Activated T-helper 1 cell treated with anti-CD3 and anti-CD28 coated beads, Interleukin-12 subunit alpha, Interleukin-12 subunit beta, Interleukin-2, Interleukin-4 antibody, amounts not matched to agents 30 ng/mL and 10 ng/mL and 1 ng/mL, durations not matched to agents 14 hours and 24 hours and 36 hours (primary cell): ENCODE results near the gene PSPH. TPM values are rescaled to one million over a fixed set of nuclear protein-coding genes. Genes with fewer than 3 reads are reported as not detected.
A peak's percentile ranks its signal among the peaks of the same experiment; 100 is the strongest.

Experiments used
- DNase-seq: peaks from one replicate; pipeline ENCODE4 v3.0.0; 2021; ENCODE audit warnings: low spot score
- H3K27ac Mint-ChIP-seq: one replicate; pipeline ENCODE4 v1.8.0; 2021; ENCODE audit warnings: mild to moderate bottlenecking, mixed read lengths
- H3K27me3 Mint-ChIP-seq: one replicate; pipeline ENCODE4 v1.8.0; 2022; ENCODE audit warnings: mild to moderate bottlenecking, moderate library complexity, mixed read lengths; ENCODE audit not compliant: insufficient read depth
- H3K36me3 Mint-ChIP-seq: one replicate; pipeline ENCODE4 v1.8.0; 2021; ENCODE audit warnings: low read depth, mixed read lengths
- H3K4me1 Mint-ChIP-seq: one replicate; pipeline ENCODE4 v1.8.0; 2021; ENCODE audit warnings: low read depth, mixed read lengths
- H3K4me3 Mint-ChIP-seq: one replicate; pipeline ENCODE4 v1.8.0; 2021; ENCODE audit warnings: mild to moderate bottlenecking, moderate library complexity, mixed read lengths
- H3K9me3 Mint-ChIP-seq: one replicate; pipeline ENCODE4 v1.8.0; 2021; ENCODE audit warnings: mixed read lengths
- intact Hi-C: fragments of 100-400 bp; cut with micrococcal nuclease; formaldehyde crosslinking; loops from one replicate; pipeline ENCODE4 v1.15.1; 2024
- total RNA-seq: library from RNA; stranded (reverse); gene quantifications from 2 replicates; pipeline ENCODE4 v1.2.3, GENCODE V29; 2022

PSPH gene
- total RNA-seq, 1 donor from 2014 or later: 17.3 TPM

- DNase-seq: no peak
- Mint-ChIP-seq H3K27ac (no peak overlapping the region), H3K27me3 (no peaks in the 10 kb centered on the region), H3K4me1 (peaks cover 6% of the 10 kb centered on the region), H3K36me3 (peaks cover 13% of the 10 kb centered on the region), H3K4me3 (no peak overlapping the region), H3K9me3 (no peaks in the 10 kb centered on the region)
- intact Hi-C loops: no loop called here
These were observed 77.4 kb downstream of the PSPH start for GRCh38 chr7:55973747-55974250.

GRCh38 chr7:55970978-55971377 is 80.3 kb downstream of the PSPH start:
- intact Hi-C loops: no loop called here
- DNase-seq: no peak
- Mint-ChIP-seq H3K4me1 (peaks cover 12% of the 10 kb centered on the region), H3K27ac (no peak overlapping the region), H3K36me3 (peaks cover 15% of the 10 kb centered on the region), H3K4me3 (no peak overlapping the region), H3K9me3 (no peaks in the 10 kb centered on the region), H3K27me3 (no peaks in the 10 kb centered on the region)

- Mint-ChIP-seq H3K27me3 (no peaks in the 10 kb centered on the region), H3K9me3 (no peaks in the 10 kb centered on the region), H3K36me3 (peaks cover 18% of the 10 kb centered on the region), H3K4me1 (peaks cover 16% of the 10 kb centered on the region), H3K4me3 (no peak overlapping the region), H3K27ac (peak overlapping the region; percentile 62)
- no peak for DNase-seq
- intact Hi-C loops: no loop called here
These were observed 80.7 kb downstream of the PSPH start for GRCh38 chr7:55970561-55970960.

DNA sequence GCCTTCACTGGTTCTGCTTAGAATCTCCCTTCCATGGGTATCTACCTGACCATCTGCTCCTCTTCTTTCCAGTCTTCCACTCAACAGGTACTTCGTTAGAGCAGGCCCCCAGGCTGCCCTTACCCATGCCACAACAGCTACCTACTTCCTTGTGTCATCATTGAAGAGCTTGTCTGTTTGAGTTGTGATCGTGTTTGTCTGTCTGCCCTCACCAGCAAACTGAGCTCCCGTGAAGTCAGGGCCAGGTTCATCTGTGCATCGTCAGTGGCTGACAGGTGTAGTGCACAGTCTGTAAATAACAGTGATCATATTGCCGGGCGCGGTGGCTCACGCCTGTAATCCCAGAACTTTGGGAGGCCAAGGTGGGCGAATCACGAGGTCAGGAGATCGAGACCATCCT is 81.9 kb downstream of the PSPH start:
- no peak overlapping the region for H3K4me3 Mint-ChIP-seq
- no peak for DNase-seq
- peaks cover 18% of the 10 kb centered on the region for H3K36me3 Mint-ChIP-seq
- no peaks in the 10 kb centered on the region for H3K9me3 Mint-ChIP-seq
- H3K4me1 Mint-ChIP-seq: peaks cover 16% of the 10 kb centered on the region
- H3K27me3 Mint-ChIP-seq: no peaks in the 10 kb centered on the region
- peak overlapping the region; percentile 13 for H3K27ac Mint-ChIP-seq
- intact Hi-C loops: loop anchor here (10.0 kb wide), 1 partner anchor 535 kb away; no protein-coding TSS in a partner anchor

DNA sequence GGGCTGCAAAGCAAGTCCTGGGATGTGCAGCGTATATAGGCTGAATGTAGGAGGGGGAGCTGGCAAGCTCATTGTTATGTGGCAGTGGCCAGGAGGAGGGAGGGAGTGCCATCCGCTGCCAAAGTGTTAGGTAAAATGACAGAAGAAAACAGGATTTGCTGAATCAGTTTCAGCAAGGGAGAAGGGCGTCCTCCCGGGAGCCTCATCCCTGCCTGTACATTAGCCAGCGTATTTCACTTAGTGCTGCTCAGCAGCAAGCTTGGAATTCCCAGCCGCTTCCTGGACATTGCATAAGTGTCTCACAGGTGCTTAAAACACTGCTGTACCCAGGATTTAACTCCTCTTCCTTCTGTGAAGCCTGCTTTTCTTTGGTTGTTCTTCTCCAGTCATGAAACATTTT is 84.4 kb downstream of the PSPH start:
- intact Hi-C loops: loop anchor here (10.0 kb wide), 1 partner anchor 532 kb away; no protein-coding TSS in a partner anchor

GRCh38 chr7:55965805-55966421 is 85.3 kb downstream of the PSPH start:
- intact Hi-C loops: loop anchor here (1.0 to 10.0 kb wide), 3 partner anchors 79 to 531 kb away; partner anchors contain the start of genes CHCHD2 and ZNF713
- Mint-ChIP-seq H3K27ac (peak overlapping the region; percentile 23), H3K27me3 (no peaks in the 10 kb centered on the region), H3K9me3 (no peaks in the 10 kb centered on the region), H3K36me3 (peaks cover 15% of the 10 kb centered on the region), H3K4me1 (peaks cover 26% of the 10 kb centered on the region), H3K4me3 (peak overlapping the region; percentile 88)
- no peak for DNase-seq

More for the DNA sequence above, 84.4 kb downstream of the PSPH start:
- Mint-ChIP-seq H3K27ac (no peak overlapping the region), H3K4me1 (peaks cover 26% of the 10 kb centered on the region), H3K36me3 (peaks cover 18% of the 10 kb centered on the region), H3K27me3 (no peaks in the 10 kb centered on the region), H3K4me3 (peak overlapping the region; percentile 5), H3K9me3 (no peaks in the 10 kb centered on the region)
- DNase-seq: no peak

GRCh38 chr7:55965100-55965470 is 86.2 kb downstream of the PSPH start:
- H3K27ac Mint-ChIP-seq: peak overlapping the region; percentile 89
- H3K36me3 Mint-ChIP-seq: peaks cover 12% of the 10 kb centered on the region
- no peaks in the 10 kb centered on the region for H3K27me3 Mint-ChIP-seq
- intact Hi-C loops: loop anchor here (1.0 to 10.0 kb wide), 3 partner anchors 78 to 530 kb away; partner anchors contain the start of genes CHCHD2 and ZNF713
- peak overlapping the region; percentile 88 for H3K4me3 Mint-ChIP-seq
- DNase-seq: no peak
- H3K4me1 Mint-ChIP-seq: peaks cover 26% of the 10 kb centered on the region
- no peaks in the 10 kb centered on the region for H3K9me3 Mint-ChIP-seq

- intact Hi-C loops: loop anchor here (1.0 to 10.0 kb wide), 6 partner anchors 13 to 530 kb away; partner anchors contain the start of genes CCT6A, CHCHD2, MRPS17 and PSPH
- Mint-ChIP-seq H3K4me3 (peak within 1 kb of the TSS; percentile 88), H3K9me3 (no peaks in the 10 kb centered on the region), H3K27me3 (no peaks in the 10 kb centered on the region), H3K4me1 (peaks cover 26% of the 10 kb centered on the region), H3K27ac (peak within 1 kb of the TSS; percentile 89), H3K36me3 (peaks cover 10% of the 10 kb centered on the region)
- peak; percentile 55 for DNase-seq
These were observed 86.8 kb downstream of the PSPH start, which contains the start of gene NIPSNAP2 for GRCh38 chr7:55964261-55965099. Gene NIPSNAP2, plus strand, starts transcription at chr7:55964585. Its CDS starts 25 bp downstream, at chr7:55964610.

DNA sequence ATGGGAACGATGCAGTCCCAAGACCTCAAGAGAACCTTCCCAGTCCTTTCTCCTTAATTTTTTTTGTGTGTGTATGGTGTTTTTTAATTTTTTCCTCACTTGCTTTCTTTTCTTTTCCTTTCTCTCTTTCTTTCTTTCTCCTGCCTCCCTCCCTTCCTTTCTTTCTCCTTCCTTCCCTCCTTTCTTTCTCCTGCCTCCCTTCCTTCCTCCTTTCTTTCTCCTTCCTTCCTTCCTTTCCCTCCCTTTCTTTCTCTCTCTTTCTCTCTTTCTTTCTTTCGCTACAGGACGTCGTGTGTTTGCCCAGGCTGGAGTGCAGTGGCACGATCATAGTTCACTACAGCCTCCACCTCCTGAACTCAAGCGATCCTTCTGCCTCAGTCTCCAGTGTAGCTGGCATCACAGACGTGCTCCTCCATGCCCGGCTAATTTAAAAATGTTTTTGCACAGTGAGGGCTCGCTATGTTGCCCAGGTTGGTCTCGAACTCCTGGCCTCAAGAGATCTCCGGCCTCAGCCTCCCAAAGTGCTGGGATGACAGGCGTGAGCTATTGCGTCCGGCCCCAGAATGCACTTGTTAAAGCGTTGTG is 87.6 kb downstream of the PSPH start:
- peaks cover 20% of the 10 kb centered on the region for H3K4me1 Mint-ChIP-seq
- intact Hi-C loops: loop anchor here (1.0 to 10.0 kb wide), 4 partner anchors 12 to 529 kb away; partner anchors contain the start of genes CCT6A, MRPS17 and PSPH
- H3K27ac Mint-ChIP-seq: peak overlapping the region; percentile 51
- no peak for DNase-seq
- H3K9me3 Mint-ChIP-seq: no peaks in the 10 kb centered on the region
- no peaks in the 10 kb centered on the region for H3K27me3 Mint-ChIP-seq
- peak overlapping the region; percentile 77 for H3K4me3 Mint-ChIP-seq
- peaks cover 7% of the 10 kb centered on the region for H3K36me3 Mint-ChIP-seq

DNA sequence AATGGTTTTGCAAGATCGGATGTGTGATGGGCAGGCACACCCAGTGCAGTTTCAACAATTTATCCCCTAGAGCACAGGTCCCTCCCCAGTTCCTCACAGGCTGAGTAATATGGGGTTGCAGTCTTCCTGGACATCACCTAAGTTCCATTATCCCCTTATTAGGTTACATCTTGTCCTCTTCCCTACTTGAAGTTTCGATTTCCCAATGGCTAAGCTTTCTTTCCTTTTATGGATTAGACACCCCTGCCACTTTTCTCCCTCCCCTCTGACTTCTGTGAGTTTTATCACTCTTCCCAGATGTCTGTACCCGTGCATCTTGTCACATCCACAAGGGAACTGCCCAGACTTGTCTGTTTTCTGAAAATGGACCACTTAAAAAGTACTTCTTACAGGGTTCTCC is 89.2 kb downstream of the PSPH start:
- Mint-ChIP-seq H3K9me3 (no peaks in the 10 kb centered on the region), H3K27ac (no peak overlapping the region), H3K4me1 (peaks cover 20% of the 10 kb centered on the region), H3K36me3 (peaks cover 7% of the 10 kb centered on the region), H3K4me3 (no peak overlapping the region), H3K27me3 (no peaks in the 10 kb centered on the region)
- no peak for DNase-seq
- intact Hi-C loops: loop anchor here (10.0 kb wide), 1 partner anchor 527 kb away; no protein-coding TSS in a partner anchor
